Trophoblast cell (in vitro differentiated cells and primary cell): ENCODE measurements around the gene TMOD1.

Experiments used
- DNase-seq, 2 donors: peaks; one replicate each; pipeline ENCODE4 v3.0.0-alpha.2; 2016
- H2AFZ ChIP-seq: 2 replicates; pipeline ENCODE4 v1.6.1; 2013; ENCODE audit warnings: low read length, moderate library complexity, mild to moderate bottlenecking; ENCODE audit not compliant: insufficient read depth, poor library complexity
- H2AK5ac ChIP-seq: 2 replicates; pipeline ENCODE4 v1.6.1; 2013; ENCODE audit warnings: mild to moderate bottlenecking, low read length
- H2BK120ac ChIP-seq: 2 replicates; pipeline ENCODE4 v1.6.1; 2013; ENCODE audit warnings: low read length, mild to moderate bottlenecking, moderate library complexity; ENCODE audit not compliant: insufficient read depth, poor library complexity
- H2BK12ac ChIP-seq: 2 replicates; pipeline ENCODE4 v1.6.1; 2013; ENCODE audit warnings: mild to moderate bottlenecking, low read length, moderate library complexity
- H2BK5ac ChIP-seq: 2 replicates; pipeline ENCODE4 v1.6.1; 2013; ENCODE audit warnings: low read length, low read depth, moderate library complexity, mild to moderate bottlenecking; ENCODE audit not compliant: poor library complexity
- H3K14ac ChIP-seq: 2 replicates; pipeline ENCODE4 v1.6.1; 2013; ENCODE audit warnings: mild to moderate bottlenecking, low read length
- H3K18ac ChIP-seq: 2 replicates; pipeline ENCODE4 v1.6.1; 2013; ENCODE audit warnings: mild to moderate bottlenecking, low read length
- H3K23ac ChIP-seq: 2 replicates; pipeline ENCODE4 v1.6.1; 2013; ENCODE audit warnings: low read length
- H3K27ac ChIP-seq: 2 replicates; pipeline ENCODE4 v1.5.1; 2013; ENCODE audit warnings: low read depth, mild to moderate bottlenecking, inconsistent platforms, low read length, moderate library complexity
- H3K27me3 ChIP-seq: 2 replicates; pipeline ENCODE4 v1.6.1; 2013; ENCODE audit warnings: inconsistent platforms, mild to moderate bottlenecking, low read length, moderate library complexity; ENCODE audit not compliant: insufficient read depth
- H3K36me3 ChIP-seq, 2 experiments: 1 replicate in 1 of 2; 2 replicates in 1 of 2; pipeline ENCODE4 v1.6.1; 2013; ENCODE audit warnings: low read length in 2 of 2, mild to moderate bottlenecking in 2 of 2, moderate library complexity in 1 of 2; ENCODE audit not compliant: insufficient read depth in 2 of 2, control insufficient read depth in 1 of 2
- H3K4ac ChIP-seq: 2 replicates; pipeline ENCODE4 v1.6.1; 2013; ENCODE audit warnings: low read depth, mild to moderate bottlenecking, low read length, moderate library complexity
- H3K4me1 ChIP-seq, 2 experiments: 1 replicate in 1 of 2; 2 replicates in 1 of 2; pipeline ENCODE4 v1.6.1; 2013; ENCODE audit warnings: low read length in 2 of 2, mild to moderate bottlenecking in 2 of 2, moderate library complexity in 1 of 2; ENCODE audit not compliant: insufficient read depth in 2 of 2, control insufficient read depth in 1 of 2
- H3K4me2 ChIP-seq: 2 replicates; pipeline ENCODE4 v1.6.1; 2013; ENCODE audit warnings: inconsistent platforms, mild to moderate bottlenecking, low read length, moderate library complexity
- H3K4me3 ChIP-seq: 2 replicates; pipeline ENCODE4 v1.5.1; 2013; ENCODE audit warnings: mild to moderate bottlenecking, low read depth, low read length, inconsistent platforms
- H3K79me1 ChIP-seq: one replicate; pipeline ENCODE4 v1.6.1; 2013; ENCODE audit warnings: low read length
- H3K79me2 ChIP-seq: 2 replicates; pipeline ENCODE4 v1.6.1; 2013; ENCODE audit warnings: low read length, mild to moderate bottlenecking; ENCODE audit not compliant: control insufficient read depth, insufficient read depth, poor library complexity
- H3K9ac ChIP-seq: 2 replicates; pipeline ENCODE4 v1.6.1; 2013; ENCODE audit warnings: mild to moderate bottlenecking, low read length
- H3K9me3 ChIP-seq: 2 replicates; pipeline ENCODE4 v1.6.1; 2013; ENCODE audit warnings: low read depth, mild to moderate bottlenecking, control low read depth, inconsistent platforms, low read length; ENCODE audit not compliant: insufficient read depth
- H4K12ac ChIP-seq: 2 replicates; pipeline ENCODE4 v1.6.1; 2013; ENCODE audit warnings: low read depth, mild to moderate bottlenecking, low read length, moderate library complexity
- H4K8ac ChIP-seq: 2 replicates; pipeline ENCODE4 v1.6.1; 2013; ENCODE audit warnings: low read depth, mild to moderate bottlenecking, low read length, moderate library complexity
- H4K91ac ChIP-seq: one replicate; pipeline ENCODE4 v1.6.1; 2013; ENCODE audit warnings: low read depth, mild to moderate bottlenecking, low read length, moderate library complexity
- WGBS: extraction: QIAGEN DNeasy Blood & Tissue Kit; methylation state at CpG from one replicate; pipeline ENCODE4 v1.1.7; 2013; ENCODE audit warnings: missing lambda C conversion rate; ENCODE audit not compliant: insufficient read length, insufficient coverage; ENCODE audit errors: extremely low coverage; 5-methylcytosine and 5-hydroxymethylcytosine counted together

Gene TMOD1

GRCh38 chr9:97479496-97480159, 21.8 kb upstream of the TMOD1 start:
- Histone ChIP-seq H3K27ac (no peak overlapping the region), H3K4me1 (no peaks in the 10 kb centered on the region), H3K79me2 (no peaks in the 10 kb centered on the region), H2AFZ (no peak overlapping the region), H3K36me3 (no peaks in the 10 kb centered on the region), H3K23ac (no peak overlapping the region), H2BK12ac (no peak overlapping the region), H3K79me1 (no peaks in the 10 kb centered on the region), H4K91ac (no peak overlapping the region), H3K27me3 (no peaks in the 10 kb centered on the region), H4K8ac (no peak overlapping the region), H3K4me3 (no peak overlapping the region), H4K12ac (no peak overlapping the region), H3K14ac (no peak overlapping the region), H3K4ac (no peak overlapping the region), H3K4me2 (no peak overlapping the region), H3K18ac (no peak overlapping the region), H2BK120ac (no peak overlapping the region), H3K9ac (no peak overlapping the region), H2BK5ac (no peak overlapping the region), H2AK5ac (no peak overlapping the region), H3K9me3 (no peaks in the 10 kb centered on the region)
- no CpG with 5 or more reads among the region's 5 CpGs for WGBS
- DNase-seq: no peak

GRCh38 chr9:97480174-97480573, 21.3 kb upstream of the TMOD1 start:
- WGBS: no CpG with 5 or more reads among the region's 1 CpG
- Histone ChIP-seq H3K36me3 (no peaks in the 10 kb centered on the region), H3K14ac (no peak overlapping the region), H3K4ac (no peak overlapping the region), H2BK5ac (no peak overlapping the region), H3K23ac (no peak overlapping the region), H3K79me1 (no peaks in the 10 kb centered on the region), H4K8ac (no peak overlapping the region), H3K18ac (no peak overlapping the region), H3K27me3 (no peaks in the 10 kb centered on the region), H3K4me2 (no peak overlapping the region), H2AK5ac (no peak overlapping the region), H3K4me1 (no peaks in the 10 kb centered on the region), H4K91ac (no peak overlapping the region), H2AFZ (no peak overlapping the region), H2BK12ac (no peak overlapping the region), H4K12ac (no peak overlapping the region), H3K9ac (no peak overlapping the region), H2BK120ac (no peak overlapping the region), H3K79me2 (no peaks in the 10 kb centered on the region), H3K9me3 (no peaks in the 10 kb centered on the region), H3K27ac (no peak overlapping the region), H3K4me3 (no peak overlapping the region)
- no peak for DNase-seq

GRCh38 chr9:97480749-97481148, 20.7 kb upstream of the TMOD1 start:
- Histone ChIP-seq H3K27ac (no peak overlapping the region), H3K4me1 (no peaks in the 10 kb centered on the region), H2BK12ac (no peak overlapping the region), H2AFZ (no peak overlapping the region), H3K79me1 (no peaks in the 10 kb centered on the region), H3K14ac (no peak overlapping the region), H3K18ac (no peak overlapping the region), H4K8ac (no peak overlapping the region), H3K4me3 (no peak overlapping the region), H3K9ac (no peak overlapping the region), H3K36me3 (no peaks in the 10 kb centered on the region), H3K9me3 (no peaks in the 10 kb centered on the region), H4K91ac (no peak overlapping the region), H2BK5ac (no peak overlapping the region), H3K27me3 (no peaks in the 10 kb centered on the region), H2BK120ac (no peak overlapping the region), H3K4ac (no peak overlapping the region), H3K23ac (no peak overlapping the region), H3K4me2 (no peak overlapping the region), H4K12ac (no peak overlapping the region), H2AK5ac (no peak overlapping the region), H3K79me2 (no peaks in the 10 kb centered on the region)
- no CpG with 5 or more reads among the region's 1 CpG for WGBS
- no peak for DNase-seq

- no peak overlapping the region for H3K4me3 ChIP-seq
- WGBS: no CpG with 5 or more reads among the region's 1 CpG
- no peaks in the 10 kb centered on the region for H3K79me1 ChIP-seq
- H2AFZ ChIP-seq: no peak overlapping the region
- DNase-seq: no peak
- no peaks in the 10 kb centered on the region for H3K36me3 ChIP-seq
- no peak overlapping the region for H2BK5ac ChIP-seq
- H2BK120ac ChIP-seq: no peak overlapping the region
- H3K27ac ChIP-seq: no peak overlapping the region
- H3K14ac ChIP-seq: no peak overlapping the region
- H3K79me2 ChIP-seq: no peaks in the 10 kb centered on the region
- no peaks in the 10 kb centered on the region for H3K27me3 ChIP-seq
- no peaks in the 10 kb centered on the region for H3K4me1 ChIP-seq
- no peak overlapping the region for H4K8ac ChIP-seq
- H3K9ac ChIP-seq: no peak overlapping the region
- H3K18ac ChIP-seq: no peak overlapping the region
- no peak overlapping the region for H2AK5ac ChIP-seq
- H2BK12ac ChIP-seq: no peak overlapping the region
- H3K4me2 ChIP-seq: no peak overlapping the region
- H3K23ac ChIP-seq: no peak overlapping the region
- H4K12ac ChIP-seq: no peak overlapping the region
- no peak overlapping the region for H4K91ac ChIP-seq
- no peaks in the 10 kb centered on the region for H3K9me3 ChIP-seq
- no peak overlapping the region for H3K4ac ChIP-seq
Measured at GRCh38 chr9:97484134-97484533, 17.3 kb upstream of the TMOD1 start.
